SK-N-SH (cell line): ENCODE data around the gene THAP3.

Source experiments
- EP300 ChIP-seq, 2 experiments: IDR thresholded peaks; 2 replicates each; pipeline versions ENCODE4 v1.4.0 to v1.6.1; 2012; ENCODE audit warnings: borderline replicate concordance in 1 of 2, low read depth in 1 of 2, low read length in 1 of 2
- EZH2phosphoT487 ChIP-seq: fragments of 200-600 bp; sonication (generic); IDR thresholded peaks from 2 replicates; pipeline ENCODE4 v1.6.1; 2017; ENCODE audit warnings: low read depth, mixed run types, mild to moderate bottlenecking, antibody characterized with exemption, moderate library complexity, borderline replicate concordance
- FOXJ3 ChIP-seq: sonication (generic); formaldehyde crosslinking; IDR thresholded peaks from 2 replicates; pipeline ENCODE4 v1.5.1; 2020; ENCODE audit warnings: mild to moderate bottlenecking, missing genetic modification reagents
- GATA2 ChIP-seq: sonication (generic); formaldehyde crosslinking; IDR thresholded peaks from 2 replicates; pipeline ENCODE4 v1.5.0; 2020; ENCODE audit warnings: mild to moderate bottlenecking, missing genetic modification reagents
- MXI1 ChIP-seq: IDR thresholded peaks from 2 replicates; pipeline ENCODE4 v1.6.1; 2012; ENCODE audit warnings: mild to moderate bottlenecking, low read depth, low read length, improper control_type of control experiment
- POLR2AphosphoS5 ChIP-seq: IDR thresholded peaks from 2 replicates; pipeline ENCODE4 v1.6.1; 2012; ENCODE audit warnings: low read depth, low read length
- RAD21 ChIP-seq: IDR thresholded peaks from 2 replicates; pipeline ENCODE4 v1.6.1; 2012; ENCODE audit warnings: mild to moderate bottlenecking, low read length
- RFX5 ChIP-seq: IDR thresholded peaks from 2 replicates; pipeline ENCODE4 v1.6.1; 2012; ENCODE audit warnings: mild to moderate bottlenecking, improper control_type of control experiment, low read length
- SMC3 ChIP-seq: IDR thresholded peaks from 2 replicates; pipeline ENCODE4 v1.6.1; 2012; ENCODE audit warnings: low read depth, low read length, improper control_type of control experiment
- TAF1 ChIP-seq: IDR thresholded peaks from 2 replicates; pipeline ENCODE4 v1.6.1; 2012; ENCODE audit warnings: low read depth, mild to moderate bottlenecking, low read length, moderate library complexity, borderline replicate concordance
- TF ChIP-seq, protein P1 (sequence below): IDR thresholded peaks from 2 replicates; pipeline ENCODE4 v1.4.0; 2012; ENCODE audit warnings: low read depth
- TF ChIP-seq, protein P2 (sequence below): IDR thresholded peaks from 2 replicates; pipeline ENCODE4 v1.4.0; 2012; ENCODE audit warnings: low read depth, borderline replicate concordance
- TF ChIP-seq, protein P3 (sequence below): fragments of 200-600 bp; sonication (generic); IDR thresholded peaks from 2 replicates; pipeline ENCODE4 v1.6.1; 2017; ENCODE audit warnings: antibody characterized with exemption, mild to moderate bottlenecking, moderate library complexity
- TF ChIP-seq, protein P4 (sequence below): fragments of 150-350 bp; IDR thresholded peaks from 2 replicates; pipeline ENCODE4 v1.6.1; 2017; ENCODE audit warnings: antibody characterized with exemption, low read length, low read depth, borderline replicate concordance

GRCh38 chr1:6614019-6614928 lies 10.4 kb upstream of the THAP3 start:
- TF ChIP-seq, protein P1, sequence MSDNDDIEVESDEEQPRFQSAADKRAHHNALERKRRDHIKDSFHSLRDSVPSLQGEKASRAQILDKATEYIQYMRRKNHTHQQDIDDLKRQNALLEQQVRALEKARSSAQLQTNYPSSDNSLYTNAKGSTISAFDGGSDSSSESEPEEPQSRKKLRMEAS = no peak
- TF ChIP-seq, protein P2, sequence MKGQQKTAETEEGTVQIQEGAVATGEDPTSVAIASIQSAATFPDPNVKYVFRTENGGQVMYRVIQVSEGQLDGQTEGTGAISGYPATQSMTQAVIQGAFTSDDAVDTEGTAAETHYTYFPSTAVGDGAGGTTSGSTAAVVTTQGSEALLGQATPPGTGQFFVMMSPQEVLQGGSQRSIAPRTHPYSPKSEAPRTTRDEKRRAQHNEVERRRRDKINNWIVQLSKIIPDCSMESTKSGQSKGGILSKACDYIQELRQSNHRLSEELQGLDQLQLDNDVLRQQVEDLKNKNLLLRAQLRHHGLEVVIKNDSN = no peak
- TF ChIP-seq RFX5 (no peak), TAF1 (no peak), SMC3 (no peak), GATA2 (no peak), MXI1 (no peak), POLR2AphosphoS5 (no peak), FOXJ3 (CRISPR knock-in tag) (no peak), EP300 (IDR thresholded peaks at IDR 0.05; ENCODE audit: borderline replicate concordance in 1 of 2, low read depth in 1 of 2, low read length in 1 of 2) (no peak), EZH2phosphoT487 (no peak), RAD21 (no peak)
- TF ChIP-seq, protein P3, sequence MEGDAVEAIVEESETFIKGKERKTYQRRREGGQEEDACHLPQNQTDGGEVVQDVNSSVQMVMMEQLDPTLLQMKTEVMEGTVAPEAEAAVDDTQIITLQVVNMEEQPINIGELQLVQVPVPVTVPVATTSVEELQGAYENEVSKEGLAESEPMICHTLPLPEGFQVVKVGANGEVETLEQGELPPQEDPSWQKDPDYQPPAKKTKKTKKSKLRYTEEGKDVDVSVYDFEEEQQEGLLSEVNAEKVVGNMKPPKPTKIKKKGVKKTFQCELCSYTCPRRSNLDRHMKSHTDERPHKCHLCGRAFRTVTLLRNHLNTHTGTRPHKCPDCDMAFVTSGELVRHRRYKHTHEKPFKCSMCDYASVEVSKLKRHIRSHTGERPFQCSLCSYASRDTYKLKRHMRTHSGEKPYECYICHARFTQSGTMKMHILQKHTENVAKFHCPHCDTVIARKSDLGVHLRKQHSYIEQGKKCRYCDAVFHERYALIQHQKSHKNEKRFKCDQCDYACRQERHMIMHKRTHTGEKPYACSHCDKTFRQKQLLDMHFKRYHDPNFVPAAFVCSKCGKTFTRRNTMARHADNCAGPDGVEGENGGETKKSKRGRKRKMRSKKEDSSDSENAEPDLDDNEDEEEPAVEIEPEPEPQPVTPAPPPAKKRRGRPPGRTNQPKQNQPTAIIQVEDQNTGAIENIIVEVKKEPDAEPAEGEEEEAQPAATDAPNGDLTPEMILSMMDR = no peak
- TF ChIP-seq, protein P4, sequence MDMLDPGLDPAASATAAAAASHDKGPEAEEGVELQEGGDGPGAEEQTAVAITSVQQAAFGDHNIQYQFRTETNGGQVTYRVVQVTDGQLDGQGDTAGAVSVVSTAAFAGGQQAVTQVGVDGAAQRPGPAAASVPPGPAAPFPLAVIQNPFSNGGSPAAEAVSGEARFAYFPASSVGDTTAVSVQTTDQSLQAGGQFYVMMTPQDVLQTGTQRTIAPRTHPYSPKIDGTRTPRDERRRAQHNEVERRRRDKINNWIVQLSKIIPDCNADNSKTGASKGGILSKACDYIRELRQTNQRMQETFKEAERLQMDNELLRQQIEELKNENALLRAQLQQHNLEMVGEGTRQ = no peak
